Liver (tissue), 9 donors: ENCODE measurements around the gene HSPG2. TPM values are rescaled to one million over a fixed set of nuclear protein-coding genes. Genes with fewer than 3 reads are reported as not detected.

ENCODE experiments used
- DNase-seq: peaks from one replicate; pipeline ENCODE4 v3.0.0-alpha.2; 2017; ENCODE audit warnings: low spot score
- H3K27ac ChIP-seq, 2 donors: one replicate each; pipeline ENCODE4 v1.7.0; 2013; ENCODE audit warnings: inconsistent platforms in 2 of 2, low read length in 2 of 2, control low read depth in 1 of 2, low read depth in 1 of 2, mild to moderate bottlenecking in 1 of 2
- H3K27me3 ChIP-seq, 4 donors: one replicate each; pipeline versions ENCODE4 v1.6.1 to v1.7.0; 2013; ENCODE audit warnings: low read length in 3 of 4, inconsistent platforms in 1 of 4, mild to moderate bottlenecking in 1 of 4, moderate library complexity in 1 of 4; ENCODE audit not compliant: control insufficient read depth in 4 of 4, insufficient read depth in 4 of 4
- H3K36me3 ChIP-seq, 4 donors: one replicate each; pipeline versions ENCODE4 v1.6.1 to v1.7.0; 2013; ENCODE audit warnings: low read length in 3 of 4, mild to moderate bottlenecking in 3 of 4, low read depth in 1 of 4, moderate library complexity in 1 of 4; ENCODE audit not compliant: control insufficient read depth in 4 of 4, insufficient read depth in 3 of 4
- H3K4me1 ChIP-seq, 4 donors: one replicate each; pipeline versions ENCODE4 v1.6.1 to v1.7.0; 2013; ENCODE audit warnings: low read length in 3 of 4, mild to moderate bottlenecking in 3 of 4, moderate library complexity in 1 of 4; ENCODE audit not compliant: control insufficient read depth in 4 of 4, insufficient read depth in 4 of 4
- H3K4me3 ChIP-seq, 3 donors: one replicate each; pipeline versions ENCODE4 v1.6.1 to v1.7.0; 2013; ENCODE audit warnings: low read length in 3 of 3, control low read depth in 1 of 3, low read depth in 1 of 3, mild to moderate bottlenecking in 1 of 3
- H3K9ac ChIP-seq, 2 donors: one replicate each; pipeline ENCODE4 v1.7.0; 2013; ENCODE audit warnings: low read length in 2 of 2, mild to moderate bottlenecking in 2 of 2, moderate library complexity in 2 of 2, control low read depth in 1 of 2, low read depth in 1 of 2
- H3K9me3 ChIP-seq, 4 donors: one replicate each; pipeline versions ENCODE4 v1.6.1 to v1.7.0; 2013; ENCODE audit warnings: low read length in 3 of 4; ENCODE audit not compliant: control insufficient read depth in 4 of 4
- ATF3 ChIP-seq: IDR thresholded peaks from 2 replicates; pipeline ENCODE4 v1.6.1; 2016; ENCODE audit warnings: antibody characterized with exemption
- CTCF ChIP-seq: fragments of 150-350 bp; IDR thresholded peaks from 2 replicates; pipeline ENCODE4 v1.5.1; 2017; ENCODE audit warnings: improper control_type of control experiment, low read depth, low read length; ENCODE audit not compliant: missing input control
- EGR1 ChIP-seq, 2 donors: IDR thresholded peaks; 2 replicates each; pipeline ENCODE4 v1.6.1; 2016 to 2018; ENCODE audit warnings: antibody characterized with exemption in 2 of 2, low read depth in 2 of 2
- FOXA1 ChIP-seq: IDR thresholded peaks from 2 replicates; pipeline ENCODE4 v1.6.1; 2016; ENCODE audit warnings: antibody characterized with exemption
- FOXA2 ChIP-seq: IDR thresholded peaks from 2 replicates; pipeline ENCODE4 v1.6.1; 2016; ENCODE audit warnings: antibody characterized with exemption
- GABPA ChIP-seq, 2 donors: IDR thresholded peaks in 1 of 2; conservative IDR thresholded peaks in 1 of 2; 2 replicates each; pipeline ENCODE4 v1.6.1; 2016; ENCODE audit warnings: antibody characterized with exemption in 2 of 2, mild to moderate bottlenecking in 1 of 2, moderate library complexity in 1 of 2
- HNF4A ChIP-seq, 2 donors: conservative IDR thresholded peaks; 2 replicates each; pipeline ENCODE4 v1.6.1; 2016; ENCODE audit warnings: antibody characterized with exemption in 2 of 2, mild to moderate bottlenecking in 2 of 2
- HNF4G ChIP-seq: IDR thresholded peaks from 2 replicates; pipeline ENCODE4 v1.6.1; 2016; ENCODE audit warnings: antibody characterized with exemption
- JUND ChIP-seq, 2 donors: IDR thresholded peaks; 2 replicates each; pipeline ENCODE4 v1.6.1; 2016; ENCODE audit warnings: antibody characterized with exemption in 2 of 2
- MAX ChIP-seq: IDR thresholded peaks from 2 replicates; pipeline ENCODE4 v1.6.1; 2016; ENCODE audit warnings: antibody characterized with exemption
- NR2F2 ChIP-seq: IDR thresholded peaks from 2 replicates; pipeline ENCODE4 v1.6.1; 2016; ENCODE audit warnings: antibody characterized with exemption
- RAD21 ChIP-seq, 2 donors: IDR thresholded peaks; 2 replicates each; pipeline ENCODE4 v1.6.1; 2016; ENCODE audit warnings: antibody characterized with exemption in 2 of 2, mild to moderate bottlenecking in 2 of 2
- REST ChIP-seq: IDR thresholded peaks from 2 replicates; pipeline ENCODE4 v1.6.1; 2016; ENCODE audit warnings: antibody characterized with exemption, mild to moderate bottlenecking
- RXRA ChIP-seq, 2 donors: IDR thresholded peaks; 2 replicates each; pipeline ENCODE4 v1.6.1; 2017 to 2018; ENCODE audit warnings: antibody characterized with exemption in 2 of 2, mild to moderate bottlenecking in 1 of 2
- SP1 ChIP-seq: IDR thresholded peaks from 2 replicates; pipeline ENCODE4 v1.6.1; 2018; ENCODE audit warnings: antibody characterized with exemption, mild to moderate bottlenecking
- TAF1 ChIP-seq: conservative IDR thresholded peaks from 2 replicates; pipeline ENCODE4 v1.6.1; 2016; ENCODE audit warnings: antibody characterized with exemption, mild to moderate bottlenecking
- YY1 ChIP-seq: IDR thresholded peaks from 2 replicates; pipeline ENCODE4 v1.6.1; 2016; ENCODE audit warnings: antibody characterized with exemption, mild to moderate bottlenecking
- ZBTB33 ChIP-seq: IDR thresholded peaks from 2 replicates; pipeline ENCODE4 v1.6.1; 2016; ENCODE audit warnings: antibody characterized with exemption
- WGBS: extraction: QIAGEN DNeasy Blood & Tissue Kit; methylation state at CpG from one replicate; pipeline ENCODE4 v1.1.7; 2013; 5-methylcytosine and 5-hydroxymethylcytosine counted together
- polyA plus RNA-seq, 2 donors: library from polyadenylated mRNA; stranded (reverse) in 1 of 2; unstranded in 1 of 2; fragments of 200-250 nt in 1 of 2; fragments of >200 nt in 1 of 2; fragmentation: Nextera tagmentation in 1 of 2; extraction: Ambion mirVana in 1 of 2; gene quantifications; one replicate each; pipeline versions ENCODE4 v1.2.1 to v1.2.3, GENCODE V29; 2013 to 2015
- total RNA-seq, 2 donors: library from RNA; depleted of rRNA; stranded (reverse); fragments of >200 nt; gene quantifications; one replicate each; pipeline ENCODE4 v1.2.3, GENCODE V29; 2014
- donor health status: healthy.
- donor health status: healthy.
- donor health status: healthy.
- donor health status: healthy.
- donor health status: healthy.

The HSPG2 gene
- total and polyA plus RNA-seq, 4 donors: 5.6 to 43.9 (median 23.9) TPM

GRCh38 chr1:21836729-21837128 lies 100.4 kb downstream of the HSPG2 start:
- no peak for DNase-seq
- Histone ChIP-seq H3K9me3 (peaks cover 0 to 7% (median 2%) of the 10 kb centered on the region in 4 donors), H3K9ac (no peak overlapping the region), H3K27ac (no peak overlapping the region), H3K4me3 (no peak overlapping the region), H3K4me1 (no peaks in the 10 kb centered on the region), H3K36me3 (peaks cover 0 to 22% (median 5%) of the 10 kb centered on the region in 4 donors), H3K27me3 (no peaks in the 10 kb centered on the region)
- 96% methylated on average over 13 of the region's 13 CpGs for WGBS
- TF ChIP-seq REST: no peak
- no peak for TF ChIP-seq FOXA1
- no peak for TF ChIP-seq RAD21 (IDR thresholded peaks at IDR 0.05)
- TF ChIP-seq ATF3: no peak
- no peak for TF ChIP-seq NR2F2
- TF ChIP-seq YY1: no peak
- TF ChIP-seq ZBTB33: no peak
- TF ChIP-seq RXRA (IDR thresholded peaks at IDR 0.05): no peak
- no peak for TF ChIP-seq CTCF
- no peak for TF ChIP-seq HNF4G
- TF ChIP-seq FOXA2: no peak
- no peak for TF ChIP-seq MAX
- no peak for TF ChIP-seq HNF4A (conservative IDR thresholded peaks at IDR 0.05)

- Histone ChIP-seq H3K27ac (no peak overlapping the region), H3K9ac (no peak overlapping the region), H3K36me3 (peaks cover 0 to 22% (median 5%) of the 10 kb centered on the region in 4 donors), H3K27me3 (no peaks in the 10 kb centered on the region), H3K4me3 (no peak overlapping the region), H3K9me3 (peaks cover 0 to 7% (median 2%) of the 10 kb centered on the region in 4 donors), H3K4me1 (no peaks in the 10 kb centered on the region)
- WGBS: 95% methylated on average over 4 of the region's 4 CpGs
- TF ChIP-seq RXRA (IDR thresholded peaks at IDR 0.05) (no peak), GABPA (IDR thresholded peaks at IDR 0.05 in 1 of 2, conservative IDR thresholded peaks at IDR 0.05 in 1 of 2) (no peak), CTCF (no peak), YY1 (no peak), HNF4G (no peak), SP1 (no peak), HNF4A (conservative IDR thresholded peaks at IDR 0.05) (no peak), ATF3 (no peak), ZBTB33 (no peak), FOXA1 (no peak), JUND (IDR thresholded peaks at IDR 0.05) (no peak), TAF1 (no peak), EGR1 (IDR thresholded peaks at IDR 0.05; ENCODE audit: low read depth in 2 of 2) (no peak)
- no peak for DNase-seq
These were observed 101.1 kb downstream of the HSPG2 start for GRCh38 chr1:21836010-21836409.
